Vagina (tissue), 2 donors: ENCODE data around the gene NKX3-2. TPM values are rescaled to one million over a fixed set of nuclear protein-coding genes. Genes with fewer than 3 reads are reported as not detected.

ENCODE experiments used
- DNase-seq, 2 donors: peaks; one replicate each; pipeline ENCODE4 v3.0.0-alpha.2; 2017; ENCODE audit errors: extremely low spot score in 2 of 2
- H3K27ac ChIP-seq: fragments of 200-600 bp; sonication (generic); one replicate; pipeline ENCODE4 v1.5.1; 2019
- H3K27me3 ChIP-seq: fragments of 200-600 bp; sonication (generic); one replicate; pipeline ENCODE4 v1.5.1; 2019
- H3K36me3 ChIP-seq, 2 donors: fragments of 200-600 bp; sonication (generic); one replicate each; pipeline ENCODE4 v1.5.1; 2017 to 2019
- H3K4me1 ChIP-seq: fragments of 200-600 bp; sonication (generic); one replicate; pipeline ENCODE4 v1.5.1; 2019
- H3K4me3 ChIP-seq, 2 donors: fragments of 200-600 bp; sonication (generic); 1 replicate in 1 of 2; 2 replicates in 1 of 2; pipeline ENCODE4 v1.5.1; 2016 to 2019
- H3K9me3 ChIP-seq: fragments of 200-600 bp; sonication (generic); one replicate; pipeline ENCODE4 v1.5.1; 2019
- POLR2A ChIP-seq, 2 donors: fragments of 450-650 bp; IDR thresholded peaks; one replicate each; pipeline ENCODE4 v1.6.1; 2017; ENCODE audit warnings: antibody characterized with exemption in 2 of 2, mild to moderate bottlenecking in 2 of 2, moderate library complexity in 2 of 2
- POLR2AphosphoS5 ChIP-seq, 2 donors: sonication (generic); formaldehyde crosslinking; IDR thresholded peaks; one replicate each; pipeline ENCODE4 v1.9.0; 2017; ENCODE audit warnings: antibody characterized with exemption in 2 of 2, mild to moderate bottlenecking in 2 of 2, low read depth in 1 of 2; ENCODE audit not compliant: insufficient read depth in 1 of 2
- intact Hi-C: fragments of 100-400 bp; cut with DNase I; formaldehyde crosslinking; loops from one replicate; pipeline ENCODE4 v1.15.1; 2023
- total RNA-seq: library from RNA; depleted of rRNA; stranded (reverse); fragments of >200 nt; gene quantifications from one replicate; pipeline ENCODE4 v1.2.3, GENCODE V29; 2016
- TF ChIP-seq, protein P1 (sequence below), 3 experiments: fragments of 450-650 bp in 2 of 3; fragments of 200-600 bp in 1 of 3; sonication (generic) in 1 of 3; IDR thresholded peaks; one replicate each; pipeline ENCODE4 v1.5.1; 2017 to 2019; ENCODE audit warnings: antibody characterized with exemption in 3 of 3, mild to moderate bottlenecking in 2 of 3, moderate library complexity in 2 of 3

The NKX3-2 gene
- total RNA-seq, 1 donor from 2014 or later = 2.9 TPM

DNA sequence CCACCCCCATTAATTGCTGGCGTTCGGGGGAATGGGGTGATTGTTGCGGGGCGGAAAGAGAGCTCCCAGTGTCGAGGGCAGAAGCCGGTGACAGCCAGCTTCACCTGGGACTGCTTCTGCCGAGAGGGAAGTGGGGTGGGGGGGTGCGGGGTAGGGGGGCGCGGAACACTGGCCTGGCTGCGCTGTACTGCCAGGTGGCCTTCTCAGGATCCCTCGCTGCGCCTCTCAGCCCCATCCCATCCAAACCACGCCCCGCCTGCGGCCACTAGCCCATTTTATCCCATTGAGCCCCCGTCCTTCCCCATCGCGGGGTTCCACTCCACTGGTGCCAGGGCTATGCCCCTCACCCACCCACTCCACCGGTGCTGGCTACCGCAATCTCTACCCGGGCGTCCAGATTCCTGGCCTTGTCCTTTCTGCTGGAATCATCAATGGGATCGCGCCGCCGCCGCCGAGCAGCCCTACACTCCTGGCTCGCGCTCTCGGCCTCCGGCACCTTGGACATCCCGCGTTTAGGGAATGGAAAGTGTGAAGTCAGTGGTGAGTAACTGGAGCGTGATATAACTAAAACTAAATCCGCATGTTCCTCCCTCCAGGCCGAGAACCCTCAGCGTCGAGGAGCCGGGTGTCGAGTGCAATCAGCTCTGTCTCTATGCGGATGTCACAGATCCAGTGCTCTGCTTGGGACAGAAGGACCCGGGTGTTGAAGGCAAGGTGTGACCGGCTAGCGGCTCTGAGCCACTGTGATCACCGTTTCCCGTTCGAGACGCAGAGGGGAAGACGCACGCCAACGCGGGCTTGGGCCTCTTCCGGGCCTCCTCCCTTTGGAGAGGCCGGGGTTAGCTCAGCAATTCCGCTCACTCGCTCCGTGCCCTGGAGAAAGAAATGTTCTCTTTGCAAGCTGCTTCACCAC lies 20.5 kb downstream of the NKX3-2 start:
- Histone ChIP-seq H3K36me3 (no peaks in the 10 kb centered on the region), H3K9me3 (peaks cover 7% of the 10 kb centered on the region), H3K4me3 (no peak overlapping the region), H3K4me1 (peaks cover 24% of the 10 kb centered on the region), H3K27me3 (peaks cover 16% of the 10 kb centered on the region), H3K27ac (no peak overlapping the region)
- TF ChIP-seq POLR2AphosphoS5 (IDR thresholded peaks at IDR 0.05; ENCODE audit: insufficient read depth in 1 of 2, low read depth in 1 of 2) (no peak), POLR2A (IDR thresholded peaks at IDR 0.05) (no peak)
- TF ChIP-seq, protein P1, sequence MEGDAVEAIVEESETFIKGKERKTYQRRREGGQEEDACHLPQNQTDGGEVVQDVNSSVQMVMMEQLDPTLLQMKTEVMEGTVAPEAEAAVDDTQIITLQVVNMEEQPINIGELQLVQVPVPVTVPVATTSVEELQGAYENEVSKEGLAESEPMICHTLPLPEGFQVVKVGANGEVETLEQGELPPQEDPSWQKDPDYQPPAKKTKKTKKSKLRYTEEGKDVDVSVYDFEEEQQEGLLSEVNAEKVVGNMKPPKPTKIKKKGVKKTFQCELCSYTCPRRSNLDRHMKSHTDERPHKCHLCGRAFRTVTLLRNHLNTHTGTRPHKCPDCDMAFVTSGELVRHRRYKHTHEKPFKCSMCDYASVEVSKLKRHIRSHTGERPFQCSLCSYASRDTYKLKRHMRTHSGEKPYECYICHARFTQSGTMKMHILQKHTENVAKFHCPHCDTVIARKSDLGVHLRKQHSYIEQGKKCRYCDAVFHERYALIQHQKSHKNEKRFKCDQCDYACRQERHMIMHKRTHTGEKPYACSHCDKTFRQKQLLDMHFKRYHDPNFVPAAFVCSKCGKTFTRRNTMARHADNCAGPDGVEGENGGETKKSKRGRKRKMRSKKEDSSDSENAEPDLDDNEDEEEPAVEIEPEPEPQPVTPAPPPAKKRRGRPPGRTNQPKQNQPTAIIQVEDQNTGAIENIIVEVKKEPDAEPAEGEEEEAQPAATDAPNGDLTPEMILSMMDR (IDR thresholded peaks at IDR 0.05) = no peak
- DNase-seq = no peak
- intact Hi-C loops = no loop called here

- Histone ChIP-seq H3K9me3 (peaks cover 7% of the 10 kb centered on the region), H3K27ac (no peak overlapping the region), H3K27me3 (peaks cover 13% of the 10 kb centered on the region), H3K36me3 (no peaks in the 10 kb centered on the region), H3K4me3 (no peak overlapping the region), H3K4me1 (peaks cover 17% of the 10 kb centered on the region)
- TF ChIP-seq POLR2AphosphoS5 (IDR thresholded peaks at IDR 0.05; ENCODE audit: insufficient read depth in 1 of 2, low read depth in 1 of 2) = no peak
- TF ChIP-seq, protein P1 (IDR thresholded peaks at IDR 0.05) = no peak
- no peak for TF ChIP-seq POLR2A (IDR thresholded peaks at IDR 0.05)
- intact Hi-C loops = no loop called here
- DNase-seq = no peak
Measured at GRCh38 chr4:13523105-13523477, 21.2 kb downstream of the NKX3-2 start.

GRCh38 chr4:13522282-13523104 lies 21.8 kb downstream of the NKX3-2 start:
- TF ChIP-seq, protein P1 (IDR thresholded peaks at IDR 0.05) = no peak
- TF ChIP-seq POLR2A (IDR thresholded peaks at IDR 0.05) (no peak), POLR2AphosphoS5 (IDR thresholded peaks at IDR 0.05; ENCODE audit: insufficient read depth in 1 of 2, low read depth in 1 of 2) (no peak)
- peaks cover 7% of the 10 kb centered on the region for H3K9me3 ChIP-seq
- H3K4me1 ChIP-seq = peaks cover 11% of the 10 kb centered on the region
- no peak overlapping the region for H3K27ac ChIP-seq
- peaks cover 8% of the 10 kb centered on the region for H3K27me3 ChIP-seq
- intact Hi-C loops = no loop called here
- no peak overlapping the region for H3K4me3 ChIP-seq
- no peaks in the 10 kb centered on the region for H3K36me3 ChIP-seq
- no peak for DNase-seq

GRCh38 chr4:13521047-13521446 lies 23.3 kb downstream of the NKX3-2 start:
- peaks cover 8% of the 10 kb centered on the region for H3K27me3 ChIP-seq
- H3K36me3 ChIP-seq = no peaks in the 10 kb centered on the region
- H3K9me3 ChIP-seq = peaks cover 7% of the 10 kb centered on the region
- no peak for DNase-seq
- TF ChIP-seq, protein P1 (IDR thresholded peaks at IDR 0.05) = no peak
- H3K4me1 ChIP-seq = peaks cover 10% of the 10 kb centered on the region
- no peak overlapping the region for H3K27ac ChIP-seq
- intact Hi-C loops = no loop called here
- H3K4me3 ChIP-seq = no peak overlapping the region
